ES-I3 (cell line): ENCODE data around the gene PFKM.
"Not testable (repeated sequence)": the region's sequence is repeated elsewhere in the genome, so short reads cannot be mapped to it uniquely, and the experiment has no call there.

Experiments
- H3K36me3 ChIP-seq: 2 replicates; pipeline ENCODE4 v1.6.1; 2013; ENCODE audit warnings: mild to moderate bottlenecking, low read length, control low read depth, moderate library complexity; ENCODE audit not compliant: insufficient read depth
- H3K4me1 ChIP-seq: 2 replicates; pipeline ENCODE4 v1.6.1; 2013; ENCODE audit warnings: mild to moderate bottlenecking, control low read depth, low read length; ENCODE audit not compliant: insufficient read depth
- H3K9ac ChIP-seq: 2 replicates; pipeline ENCODE4 v1.6.1; 2013; ENCODE audit warnings: low read depth, mild to moderate bottlenecking, low read length, moderate library complexity
- H3K9me3 ChIP-seq: 2 replicates; pipeline ENCODE4 v1.6.1; 2013; ENCODE audit warnings: mild to moderate bottlenecking, low read length, moderate library complexity; ENCODE audit not compliant: control insufficient read depth, insufficient read depth

The PFKM gene

DNA sequence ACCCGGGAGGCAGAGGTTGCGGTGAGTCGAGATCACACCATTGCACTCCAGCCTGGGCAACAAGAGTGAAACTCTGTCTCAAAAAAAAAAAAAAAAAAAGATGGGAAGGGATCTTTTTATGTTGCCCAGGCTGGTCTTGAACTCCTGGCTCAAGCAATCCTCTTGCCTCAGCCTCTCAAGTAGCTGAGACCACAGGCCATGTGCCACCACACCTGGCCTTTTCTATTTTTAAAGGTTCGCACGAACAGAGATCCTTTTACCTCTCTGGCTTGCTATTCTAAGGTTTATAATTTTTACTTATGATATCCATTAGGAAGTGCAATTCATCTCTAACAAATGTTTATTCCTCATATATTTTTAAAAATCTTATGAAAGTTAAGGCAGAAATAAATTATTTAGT, 6.4 kb downstream of the PFKM start:
- H3K36me3 ChIP-seq: peaks cover 12% of the 10 kb centered on the region; the same call in 1 of the 2 replicates

GRCh38 chr12:48125985-48126384, 6.8 kb downstream of the PFKM start:
- peaks cover 12% of the 10 kb centered on the region; the same call in 1 of the 2 replicates for H3K36me3 ChIP-seq

More for the DNA sequence above, 6.4 kb downstream of the PFKM start:
- H3K4me1 ChIP-seq, H3K9me3 ChIP-seq, H3K9ac ChIP-seq: not testable (repeated sequence)

GRCh38 chr12:48126953-48127630, 7.9 kb downstream of the PFKM start:
- H3K4me1 ChIP-seq: no peaks in the 10 kb centered on the region
- H3K36me3 ChIP-seq: peaks cover 12% of the 10 kb centered on the region; the same call in 1 of the 2 replicates
- no peaks in the 10 kb centered on the region for H3K9me3 ChIP-seq
- no peak overlapping the region for H3K9ac ChIP-seq

More at GRCh38 chr12:48125985-48126384, 6.8 kb downstream of the PFKM start:
- Histone ChIP-seq H3K4me1 (no peaks in the 10 kb centered on the region), H3K9me3 (no peaks in the 10 kb centered on the region), H3K9ac (no peak overlapping the region)

GRCh38 chr12:48128800-48129199, 9.6 kb downstream of the PFKM start:
- no peaks in the 10 kb centered on the region for H3K4me1 ChIP-seq
- H3K9ac ChIP-seq: no peak overlapping the region
- H3K9me3 ChIP-seq: no peaks in the 10 kb centered on the region
- peaks cover 17% of the 10 kb centered on the region for H3K36me3 ChIP-seq

- H3K36me3 ChIP-seq: peaks cover 17% of the 10 kb centered on the region
- H3K9me3 ChIP-seq: no peaks in the 10 kb centered on the region
- no peak overlapping the region for H3K9ac ChIP-seq
- no peaks in the 10 kb centered on the region for H3K4me1 ChIP-seq
These were observed 10.2 kb downstream of the PFKM start for GRCh38 chr12:48129376-48129775.

DNA sequence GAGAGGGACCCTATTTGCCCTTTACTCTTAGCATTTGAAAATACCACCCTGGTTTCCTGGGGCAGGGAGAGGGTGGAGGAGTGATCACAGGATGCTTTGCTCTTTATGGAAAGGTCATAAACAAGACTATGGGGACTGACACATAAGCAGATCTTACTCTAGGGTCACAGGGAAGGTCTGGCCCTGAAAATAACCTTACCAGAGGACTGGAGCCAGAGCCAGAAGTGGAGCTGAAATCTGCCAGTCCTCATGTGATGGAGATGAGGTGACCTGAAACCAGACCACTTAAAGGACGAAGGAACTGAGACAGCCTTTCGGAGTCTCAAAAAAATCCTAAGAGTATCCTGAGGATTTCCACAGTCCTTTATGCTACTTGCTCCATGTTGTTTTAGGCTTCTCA, 12.4 kb downstream of the PFKM start:
- Histone ChIP-seq H3K9ac (no peak overlapping the region), H3K9me3 (no peaks in the 10 kb centered on the region), H3K4me1 (no peaks in the 10 kb centered on the region), H3K36me3 (peaks cover 20% of the 10 kb centered on the region)

- H3K36me3 ChIP-seq: peaks cover 20% of the 10 kb centered on the region
These were observed 13.7 kb downstream of the PFKM start for GRCh38 chr12:48132826-48133225.

DNA sequence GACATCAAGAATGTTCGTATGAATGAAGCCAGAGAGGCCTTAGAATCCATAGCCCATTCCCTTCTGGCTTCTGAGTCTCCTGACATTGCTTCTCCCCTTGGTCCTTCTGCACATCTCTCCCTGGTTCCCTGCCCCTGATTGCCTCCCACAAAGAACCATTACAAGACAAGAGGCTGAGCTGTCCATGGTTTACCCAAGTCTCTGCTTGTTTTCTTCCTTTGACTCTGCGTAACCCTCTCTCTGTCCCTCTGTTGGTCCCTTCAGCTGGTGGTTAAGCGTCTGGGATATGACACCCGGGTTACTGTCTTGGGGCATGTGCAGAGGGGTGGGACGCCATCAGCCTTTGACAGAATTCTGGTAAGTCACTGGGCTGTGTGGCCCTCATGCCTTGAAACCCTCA, 15.9 kb downstream of the PFKM start:
- no peak overlapping the region for H3K9ac ChIP-seq
- H3K9me3 ChIP-seq: no peaks in the 10 kb centered on the region
- no peaks in the 10 kb centered on the region for H3K4me1 ChIP-seq
- peaks cover 23% of the 10 kb centered on the region for H3K36me3 ChIP-seq

More at GRCh38 chr12:48132826-48133225, 13.7 kb downstream of the PFKM start:
- Histone ChIP-seq H3K9ac (no peak overlapping the region), H3K9me3 (no peaks in the 10 kb centered on the region), H3K4me1 (no peaks in the 10 kb centered on the region)

DNA sequence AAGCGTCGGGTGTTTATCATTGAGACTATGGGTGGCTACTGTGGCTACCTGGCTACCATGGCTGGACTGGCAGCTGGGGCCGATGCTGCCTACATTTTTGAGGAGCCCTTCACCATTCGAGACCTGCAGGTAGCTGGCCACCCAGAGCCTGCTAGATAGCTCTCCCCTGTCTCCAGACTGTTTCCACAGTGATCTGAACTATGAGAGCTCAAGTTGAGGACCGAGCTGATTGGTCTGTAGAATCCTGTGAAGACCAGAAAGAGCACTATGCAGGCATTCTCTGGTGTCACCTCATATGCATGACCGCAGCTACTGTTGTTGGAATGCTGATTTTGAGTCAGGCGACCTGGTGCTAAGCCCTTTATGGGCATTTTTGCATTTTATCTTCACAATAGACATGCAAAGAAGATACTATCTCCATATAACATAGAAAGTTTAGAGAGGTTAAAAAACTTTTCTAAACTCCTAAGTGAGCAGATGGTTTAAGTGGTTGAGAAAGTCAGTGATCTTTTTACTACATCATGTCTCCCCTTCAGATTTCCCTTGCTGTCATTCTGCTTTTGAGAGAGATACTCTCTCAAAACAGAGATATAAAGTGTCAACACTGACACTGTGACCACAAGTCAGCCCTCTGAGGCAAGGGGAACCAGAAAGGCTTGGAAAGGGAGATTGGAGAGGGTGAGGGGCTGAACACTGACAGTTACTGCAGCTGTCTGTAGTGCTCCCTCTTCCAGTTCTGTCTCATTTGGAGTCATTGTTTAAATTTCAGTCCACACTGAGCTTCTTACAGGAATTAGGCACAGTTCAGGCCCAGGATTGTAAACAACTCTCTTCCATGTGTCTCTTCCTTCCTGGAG, 23.9 kb downstream of the PFKM start:
- Histone ChIP-seq H3K9ac (no peak overlapping the region), H3K36me3 (peaks cover 40% of the 10 kb centered on the region), H3K9me3 (no peaks in the 10 kb centered on the region), H3K4me1 (peaks cover 12% of the 10 kb centered on the region; the same call in 1 of the 2 replicates)

DNA sequence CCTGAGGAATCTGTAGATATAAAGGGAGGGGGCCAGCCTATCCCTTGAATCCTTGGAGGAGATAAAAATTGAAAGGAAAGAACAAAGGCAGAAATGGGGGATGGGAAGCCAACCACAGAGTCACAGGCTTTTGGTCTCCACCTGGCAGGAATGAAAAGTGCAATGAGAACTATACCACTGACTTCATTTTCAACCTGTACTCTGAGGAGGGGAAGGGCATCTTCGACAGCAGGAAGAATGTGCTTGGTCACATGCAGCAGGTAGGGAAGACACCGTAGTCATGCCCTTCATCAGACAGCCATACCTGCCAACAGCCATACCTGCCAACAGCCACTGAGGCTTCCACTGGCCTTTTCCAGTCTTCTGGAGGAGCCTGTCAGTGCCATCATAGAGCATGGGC, 24.7 kb downstream of the PFKM start:
- Histone ChIP-seq H3K9ac (no peak overlapping the region), H3K36me3 (peaks cover 40% of the 10 kb centered on the region), H3K9me3 (no peaks in the 10 kb centered on the region), H3K4me1 (peaks cover 12% of the 10 kb centered on the region; the same call in 1 of the 2 replicates)

DNA sequence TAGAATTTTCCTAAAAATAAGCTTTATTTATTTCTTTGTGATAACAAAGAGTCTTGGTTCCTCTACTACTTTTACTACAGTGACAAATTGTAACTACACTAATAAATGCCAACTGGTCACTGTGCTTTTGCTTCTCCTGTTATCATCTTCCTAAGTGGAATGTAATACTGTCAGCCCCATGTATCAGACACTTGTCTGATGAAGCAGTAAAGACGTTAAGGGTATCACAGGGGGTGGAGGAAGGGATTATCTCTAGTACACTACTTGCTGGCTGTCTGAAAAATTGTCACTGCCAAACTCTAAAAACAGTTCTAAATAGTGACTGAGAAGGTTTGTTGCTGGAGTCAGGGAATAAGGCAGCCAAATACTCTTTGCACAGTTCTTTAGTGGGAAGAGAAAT, 26.8 kb downstream of the PFKM start:
- Histone ChIP-seq H3K9me3 (no peaks in the 10 kb centered on the region), H3K4me1 (peaks cover 12% of the 10 kb centered on the region; the same call in 1 of the 2 replicates), H3K9ac (no peak overlapping the region), H3K36me3 (peaks cover 30% of the 10 kb centered on the region)

- H3K36me3 ChIP-seq: peaks cover 4% of the 10 kb centered on the region; the same call in 1 of the 2 replicates
- H3K9ac ChIP-seq: no peak overlapping the region
- H3K4me1 ChIP-seq: no peaks in the 10 kb centered on the region
- no peaks in the 10 kb centered on the region for H3K9me3 ChIP-seq
These were observed 32.1 kb downstream of the PFKM start for GRCh38 chr12:48151103-48151771.

DNA sequence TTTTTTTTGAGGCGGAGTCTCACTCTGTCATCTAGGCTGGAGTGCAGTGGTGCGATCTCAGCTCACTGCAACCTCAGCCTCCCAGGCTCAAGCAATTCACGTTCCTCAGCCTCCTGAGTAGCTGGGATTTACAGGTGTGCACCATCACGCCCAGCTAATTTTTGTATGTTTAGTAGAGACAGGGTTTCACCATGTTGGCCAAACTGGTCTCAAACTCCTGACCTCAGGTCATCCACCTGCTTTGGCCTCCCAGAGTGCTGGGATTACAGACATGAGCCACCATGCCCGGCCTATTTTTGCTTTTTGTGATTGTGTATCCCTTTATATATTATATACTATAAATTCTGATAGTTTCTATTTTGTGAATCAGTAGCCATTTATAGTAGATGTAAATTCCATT, 36.6 kb downstream of the PFKM start:
- not testable (repeated sequence) for H3K4me1 ChIP-seq, H3K36me3 ChIP-seq, H3K9me3 ChIP-seq, H3K9ac ChIP-seq

DNA sequence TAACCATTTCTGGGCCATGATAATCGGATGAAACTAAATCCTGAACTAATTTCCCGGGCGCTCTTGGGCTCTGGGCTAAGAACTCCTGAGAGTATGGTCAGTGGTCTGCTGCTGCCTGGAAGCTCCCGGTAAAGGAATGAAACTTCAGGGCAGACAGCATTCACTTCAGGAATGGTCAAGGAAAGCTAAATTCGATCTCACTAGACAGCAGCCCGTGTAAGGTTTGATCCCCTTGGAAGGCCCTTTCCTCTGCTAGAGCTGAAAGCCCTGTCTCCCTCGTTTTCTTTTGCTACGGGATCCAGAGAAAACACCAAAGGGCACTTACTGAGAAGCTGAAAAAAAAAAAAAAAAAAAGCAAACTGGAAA, 37.5 kb downstream of the PFKM start:
- Histone ChIP-seq H3K36me3 (no peaks in the 10 kb centered on the region), H3K4me1 (0 out of 2 replicates have a peak, but pooled peaks cover 5% of the 10 kb centered on the region), H3K9me3 (no peaks in the 10 kb centered on the region), H3K9ac (peak overlapping the region; percentile 77; the same call in 1 of the 2 replicates)
